Naive thymus-derived CD4-positive, alpha-beta T cell (primary cell): Measurements from ENCODE around the gene ZNF3. TPM values are rescaled to one million over a fixed set of nuclear protein-coding genes. Genes with fewer than 3 reads are reported as not detected.

Experiments
- ATAC-seq: fragments of 150-1000 bp; cut with Tn5 transposase; 2 replicates; pipeline ENCODE4 v1.10.0; 2021; ENCODE audit warnings: mild to moderate bottlenecking, moderate library complexity
- CTCF ChIA-PET: fragments of 350-600 bp; sonication (Branson Sonifier 250); formaldehyde crosslinking; loops from one replicate; lab custom pipeline; 2021; ENCODE audit warnings: antibody characterized with exemption; lab: Charles Lee
- POLR2A ChIA-PET: fragments of 350-600 bp; sonication (Branson Sonifier 250); formaldehyde crosslinking; loops from one replicate; lab custom pipeline; 2021; ENCODE audit warnings: antibody characterized with exemption, inconsistent platforms; lab: Charles Lee
- DNase-seq, 9 donors: peaks; one replicate each; pipeline versions ENCODE4 v3.0.0 to v3.0.0-alpha.2; 2020 to 2022; ENCODE audit warnings: mixed read lengths in 1 of 9
- H3K27ac ChIP-seq: one replicate; pipeline ENCODE4 v1.7.0; 2013; ENCODE audit warnings: mild to moderate bottlenecking, low read depth, low read length, moderate library complexity
- H3K27me3 ChIP-seq, 2 donors: one replicate each; pipeline ENCODE4 v1.7.0; 2013; ENCODE audit warnings: low read length in 2 of 2, mild to moderate bottlenecking in 2 of 2, moderate library complexity in 2 of 2; ENCODE audit not compliant: control insufficient read depth in 2 of 2, insufficient read depth in 2 of 2
- H3K36me3 ChIP-seq, 3 experiments: 1 replicate in 2 of 3; 2 replicates in 1 of 3; pipeline ENCODE4 v1.7.0; 2013; ENCODE audit warnings: low read length in 3 of 3, mild to moderate bottlenecking in 3 of 3, moderate library complexity in 1 of 3; ENCODE audit not compliant: insufficient read depth in 3 of 3, control insufficient read depth in 2 of 3
- H3K4me1 ChIP-seq, 2 donors: one replicate each; pipeline ENCODE4 v1.7.0; 2013; ENCODE audit warnings: low read length in 2 of 2, mild to moderate bottlenecking in 2 of 2, moderate library complexity in 1 of 2; ENCODE audit not compliant: control insufficient read depth in 2 of 2, insufficient read depth in 2 of 2
- H3K4me3 ChIP-seq: 2 replicates; pipeline ENCODE4 v1.7.0; 2013; ENCODE audit warnings: mild to moderate bottlenecking, low read length
- H3K9me3 ChIP-seq, 3 experiments: 1 replicate in 2 of 3; 2 replicates in 1 of 3; pipeline ENCODE4 v1.7.0; 2013; ENCODE audit warnings: low read length in 3 of 3; ENCODE audit not compliant: control insufficient read depth in 2 of 3
- H3K27ac Mint-ChIP-seq, 9 donors: one replicate each; pipeline ENCODE4 v1.8.0; 2020 to 2022; ENCODE audit warnings: mixed read lengths in 9 of 9, mild to moderate bottlenecking in 8 of 9, moderate library complexity in 5 of 9, inconsistent platforms in 2 of 9
- H3K27me3 Mint-ChIP-seq, 5 donors: one replicate each; pipeline ENCODE4 v1.8.0; 2021 to 2022; ENCODE audit warnings: mixed read lengths in 5 of 5, mild to moderate bottlenecking in 1 of 5
- H3K36me3 Mint-ChIP-seq, 5 donors: one replicate each; pipeline ENCODE4 v1.8.0; 2020 to 2022; ENCODE audit warnings: mixed read lengths in 5 of 5, mild to moderate bottlenecking in 3 of 5, inconsistent platforms in 1 of 5
- H3K4me1 Mint-ChIP-seq, 7 donors: one replicate each; pipeline ENCODE4 v1.8.0; 2020 to 2022; ENCODE audit warnings: mixed read lengths in 7 of 7, mild to moderate bottlenecking in 3 of 7, inconsistent platforms in 1 of 7
- H3K4me3 Mint-ChIP-seq, 10 donors: one replicate each; pipeline ENCODE4 v1.8.0; 2020 to 2022; ENCODE audit warnings: mild to moderate bottlenecking in 10 of 10, mixed read lengths in 10 of 10, moderate library complexity in 6 of 10, inconsistent platforms in 2 of 10
- H3K9me3 Mint-ChIP-seq, 11 donors: one replicate each; pipeline ENCODE4 v1.8.0; 2020 to 2022; ENCODE audit warnings: mixed read lengths in 11 of 11, mild to moderate bottlenecking in 4 of 11, inconsistent platforms in 1 of 11, moderate library complexity in 1 of 11
- intact Hi-C, 2 donors: fragments of 100-400 bp; cut with micrococcal nuclease; formaldehyde crosslinking; loops; one replicate each; pipeline ENCODE4 v1.15.1; 2023
- polyA plus RNA-seq, 2 donors: library from polyadenylated mRNA; unstranded; fragments of 300-500 nt; fragmentation: Illumina TruSeq; gene quantifications; one replicate each; pipeline ENCODE4 v1.2.3, GENCODE V29; 2021
- total RNA-seq, 6 experiments: library from RNA in 5 of 6; stranded (reverse) in 5 of 6; gene quantifications; 1 replicate in 5 of 6; 2 replicates in 1 of 6; pipeline ENCODE4 v1.2.3 and lab custom pipeline; 2021 to 2026

ZNF3 gene
- total and polyA plus RNA-seq, 7 experiments from 2014 or later: 20.3 to 48.0 (median 35.0) TPM

DNA sequence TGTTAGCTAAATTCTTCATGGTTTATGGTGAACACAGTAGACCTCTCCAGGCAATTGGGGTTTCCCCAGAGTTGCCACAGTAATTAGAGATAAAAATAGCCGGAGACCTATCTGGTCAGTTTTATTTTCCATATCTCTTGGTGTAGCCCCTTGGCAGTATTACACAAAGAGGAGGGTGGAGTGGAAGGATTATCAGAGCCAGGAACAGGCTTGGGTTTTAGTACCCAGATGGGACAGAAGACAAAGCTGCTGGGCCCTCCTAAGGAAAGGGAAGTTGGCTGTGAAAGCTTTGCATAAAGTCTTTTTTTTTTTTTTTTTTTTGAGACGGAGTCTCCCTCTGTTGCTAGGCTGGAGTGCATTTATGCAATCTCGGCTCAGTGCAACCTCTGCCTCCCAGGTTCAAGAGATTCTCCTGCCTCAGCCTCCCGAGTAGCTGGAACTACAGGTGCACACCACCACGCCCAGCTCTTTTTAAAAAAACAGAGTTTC is 22.2 kb downstream of the ZNF3 start:
- intact Hi-C loops: no loop called here
- Mint-ChIP-seq H3K4me1 (peaks cover 0 to 5% (median 0%) of the 10 kb centered on the region in 7 donors), H3K9me3 (no peaks in the 10 kb centered on the region), H3K36me3 (peaks cover 0 to 26% (median 12%) of the 10 kb centered on the region in 5 donors), H3K4me3 (no peak overlapping the region), H3K27ac (peak overlapping the region in 1 of 9 donors; percentile 74), H3K27me3 (no peaks in the 10 kb centered on the region)
- H3K27ac ChIP-seq: no peak overlapping the region
- H3K4me3 ChIP-seq: no peak overlapping the region
- H3K36me3 ChIP-seq: peaks cover 0 to 43% (median 5%) of the 10 kb centered on the region in 3 experiments
- no peak for DNase-seq
- ATAC-seq: no peak
- ChIA-PET POLR2A (interaction anchor here (1.2 to 1.8 kb wide), 2 partner anchors 11 to 140 kb away, joined by 4 to 6 read pairs; no protein-coding TSS in a partner anchor), CTCF (interaction anchor here (1.0 kb wide), 1 partner anchor 12 kb away, joined by 3 read pairs; no protein-coding TSS in a partner anchor)
- no peaks in the 10 kb centered on the region for H3K9me3 ChIP-seq
- no peaks in the 10 kb centered on the region for H3K27me3 ChIP-seq
- H3K4me1 ChIP-seq: no peaks in the 10 kb centered on the region

DNA sequence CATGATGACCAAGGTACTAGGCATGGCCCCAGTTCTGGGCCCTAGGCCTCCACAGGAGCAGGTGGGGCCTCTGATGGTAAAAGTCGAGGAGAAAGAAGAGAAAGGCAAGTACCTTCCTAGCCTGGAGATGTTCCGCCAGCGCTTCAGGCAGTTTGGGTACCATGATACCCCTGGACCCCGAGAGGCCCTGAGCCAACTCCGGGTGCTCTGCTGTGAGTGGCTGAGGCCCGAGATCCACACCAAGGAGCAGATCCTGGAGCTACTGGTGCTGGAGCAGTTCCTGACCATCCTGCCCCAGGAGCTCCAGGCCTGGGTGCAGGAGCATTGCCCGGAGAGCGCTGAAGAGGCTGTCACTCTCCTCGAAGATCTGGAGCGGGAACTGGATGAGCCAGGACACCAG is 24.5 kb downstream of the ZNF3 start:
- peaks cover 0 to 19% (median 4%) of the 10 kb centered on the region in 5 donors for H3K36me3 Mint-ChIP-seq
- no peaks in the 10 kb centered on the region for H3K27me3 ChIP-seq
- intact Hi-C loops: no loop called here
- ChIA-PET CTCF (no interaction called here), POLR2A (interaction anchor here (1.8 kb wide), 1 partner anchor 44 kb away, joined by 7 read pairs; the partner anchor contains the start of genes AP4M1 and MCM7)
- H3K36me3 ChIP-seq: peaks cover 0 to 34% (median 5%) of the 10 kb centered on the region in 3 experiments
- no peak overlapping the region for H3K4me3 Mint-ChIP-seq
- no peak for ATAC-seq
- H3K4me1 ChIP-seq: no peaks in the 10 kb centered on the region
- H3K9me3 Mint-ChIP-seq: no peaks in the 10 kb centered on the region
- DNase-seq: no peak
- no peak overlapping the region for H3K27ac ChIP-seq
- no peaks in the 10 kb centered on the region for H3K9me3 ChIP-seq
- H3K4me1 Mint-ChIP-seq: peaks cover 0 to 5% (median 2%) of the 10 kb centered on the region in 7 donors
- H3K27me3 Mint-ChIP-seq: no peaks in the 10 kb centered on the region
- H3K4me3 ChIP-seq: no peak overlapping the region
- H3K27ac Mint-ChIP-seq: peak overlapping the region in 1 of 9 donors; percentile 45

DNA sequence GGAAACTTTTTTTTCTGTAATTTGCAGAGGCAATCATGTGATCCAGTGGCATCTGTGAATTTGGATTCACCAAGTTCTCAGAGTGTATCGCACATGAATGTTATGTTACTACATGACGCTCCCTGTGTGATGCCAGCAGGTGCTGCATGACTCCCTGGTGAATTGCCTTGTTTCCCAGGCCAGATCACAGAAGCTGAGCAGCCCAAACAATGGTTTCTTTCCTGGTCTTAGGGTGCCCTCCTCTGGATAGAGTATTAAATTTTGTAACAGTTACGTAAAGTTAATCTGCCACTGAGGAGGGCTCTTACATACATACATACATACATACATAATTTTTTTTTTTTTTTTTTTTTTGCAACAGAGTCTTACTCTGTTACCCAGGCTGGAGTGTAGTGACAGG is 28.3 kb downstream of the ZNF3 start:
- CTCF ChIA-PET: interaction anchor here (0.6 to 1.8 kb wide), 7 partner anchors 11 to 1217 kb away, joined by 3 to 4 read pairs (median 3); no protein-coding TSS in a partner anchor
- Mint-ChIP-seq H3K4me1 (peaks cover 4 to 27% (median 25%) of the 10 kb centered on the region in 7 donors), H3K27ac (no peak overlapping the region), H3K36me3 (peaks cover 0 to 9% (median 2%) of the 10 kb centered on the region in 5 donors), H3K27me3 (no peaks in the 10 kb centered on the region), H3K9me3 (no peaks in the 10 kb centered on the region), H3K4me3 (no peak overlapping the region)
- Histone ChIP-seq H3K36me3 (peaks cover 0 to 22% (median 2%) of the 10 kb centered on the region in 3 experiments), H3K4me1 (peaks cover 0 to 6% of the 10 kb centered on the region in 2 donors), H3K9me3 (no peaks in the 10 kb centered on the region), H3K27me3 (no peaks in the 10 kb centered on the region), H3K27ac (no peak overlapping the region), H3K4me3 (no peak overlapping the region)
- POLR2A ChIA-PET: no interaction called here
- peak; percentile 44 for ATAC-seq
- intact Hi-C loops: loop anchor here (1.0 to 5.0 kb wide), 3 partner anchors 59 to 140 kb away; partner anchors contain the start of gene TRIM4 (in 1 of the 2)
- DNase-seq: peak in 7 of 9 donors; percentile 16 to 57 (median 41)

DNA sequence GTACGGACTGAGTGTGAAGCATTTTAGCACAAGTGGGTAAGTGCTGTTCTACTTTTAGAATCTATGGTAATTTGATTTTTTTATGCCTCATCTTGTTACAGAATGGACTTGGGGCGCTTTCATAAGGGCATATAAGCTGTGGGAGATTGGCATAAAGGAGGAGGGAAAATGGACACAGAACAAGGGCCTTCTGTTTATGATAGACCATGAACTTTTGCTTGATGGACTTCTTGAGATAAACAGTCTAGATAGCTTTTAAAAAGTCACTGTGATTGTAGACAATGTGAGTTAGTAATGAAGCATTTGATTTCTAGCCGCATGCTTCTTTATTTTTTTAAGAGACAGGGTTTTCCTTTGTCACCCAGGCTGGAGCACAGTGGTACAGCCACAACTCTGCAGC is 29.9 kb downstream of the ZNF3 start:
- H3K9me3 Mint-ChIP-seq: no peaks in the 10 kb centered on the region
- Histone ChIP-seq H3K36me3 (peaks cover 0 to 7% (median 0%) of the 10 kb centered on the region in 3 experiments), H3K4me1 (peaks cover 0 to 6% of the 10 kb centered on the region in 2 donors), H3K27me3 (no peaks in the 10 kb centered on the region), H3K27ac (no peak overlapping the region), H3K9me3 (no peaks in the 10 kb centered on the region), H3K4me3 (no peak overlapping the region)
- peaks cover 4 to 27% (median 25%) of the 10 kb centered on the region in 7 donors for H3K4me1 Mint-ChIP-seq
- intact Hi-C loops: loop anchor here in 1 of 2 donors (5.0 kb wide), 1 partner anchor 134 kb away; the partner anchor contains the start of gene TRIM4
- ChIA-PET CTCF (interaction anchor here (0.5 to 1.8 kb wide), 4 partner anchors 12 to 138 kb away, joined by 3 to 4 read pairs (median 4); no protein-coding TSS in a partner anchor), POLR2A (interaction anchor here (0.6 to 1.1 kb wide), 3 partner anchors 75 to 609 kb away, joined by 3 read pairs; no protein-coding TSS in a partner anchor)
- peaks cover 0 to under 1% (median 0%) of the 10 kb centered on the region in 5 donors for H3K27me3 Mint-ChIP-seq
- DNase-seq (no peak), ATAC-seq (no peak)
- no peaks in the 10 kb centered on the region for H3K36me3 Mint-ChIP-seq
- peak overlapping the region; percentile 10 to 68 (median 48) for H3K4me3 Mint-ChIP-seq
- H3K27ac Mint-ChIP-seq: peak overlapping the region in 7 of 9 donors; percentile 19 to 88 (median 57)

DNA sequence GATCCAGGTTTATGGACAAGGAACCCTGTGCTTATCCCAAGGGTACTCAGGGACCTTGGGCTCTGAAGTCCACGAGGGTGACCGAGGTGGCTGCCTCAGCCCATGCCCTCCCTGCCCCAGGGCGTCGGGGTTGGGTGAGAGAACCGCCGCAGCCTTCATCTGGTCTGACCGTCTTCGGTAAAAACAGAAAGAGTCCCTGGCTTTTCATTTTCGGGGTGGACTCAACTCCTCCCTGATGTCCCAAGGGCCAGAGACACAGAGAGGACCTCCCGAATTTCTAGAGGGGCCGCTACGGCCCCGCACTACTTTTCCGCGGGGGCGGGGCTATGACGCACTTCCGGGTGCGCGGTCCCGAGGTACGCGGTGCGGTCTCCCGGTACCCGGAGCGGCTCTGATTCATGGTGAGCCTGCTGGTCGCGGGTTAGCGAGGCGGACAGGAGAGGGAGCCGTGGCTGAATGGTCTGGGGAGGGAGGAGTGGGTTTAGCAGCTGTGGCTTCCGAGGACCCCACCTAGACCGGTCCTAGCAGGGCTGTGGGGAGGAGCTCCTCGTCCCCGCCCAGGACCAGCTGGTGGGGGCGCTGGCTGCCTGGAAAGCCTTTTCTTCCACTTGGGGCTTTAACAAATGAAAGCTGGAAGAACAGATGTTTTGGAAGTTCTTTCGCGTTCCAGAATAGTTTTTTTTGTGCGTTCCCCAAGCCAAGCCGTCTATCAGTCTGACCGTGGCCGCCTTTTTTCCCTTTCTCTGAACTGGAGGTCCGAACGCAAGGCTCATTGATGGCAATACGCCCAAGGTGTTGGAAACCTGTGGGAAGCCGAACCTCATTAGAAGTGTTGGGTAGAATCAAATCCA is 31.9 kb downstream of the ZNF3 start, which contains the start of gene ZSCAN21:
ZSCAN21 (plus strand) TSS at position 334 of the 851 bp plus-strand sequence. CDS start 7,233 bp downstream, outside the sequence.
- H3K4me1 ChIP-seq: peaks cover 0 to 6% of the 10 kb centered on the region in 2 donors
- no peaks in the 10 kb centered on the region for H3K9me3 ChIP-seq
- DNase-seq (peak; percentile 70 to 89 (median 78)), ATAC-seq (peak; percentile 94)
- H3K4me3 ChIP-seq: peak within 1 kb of the TSS; percentile 92
- ChIA-PET CTCF (interaction anchor here (0.7 to 1.6 kb wide), 6 partner anchors 19 to 489 kb away, joined by 3 to 4 read pairs (median 4); partner anchors contain the start of genes AGFG2 and ZKSCAN1), POLR2A (interaction anchor here (0.6 to 2.7 kb wide), 14 partner anchors 9 to 387 kb away, joined by 3 to 11 read pairs (median 5); partner anchors contain the start of genes MCM7, MEPCE, TRIM4 and ZCWPW1)
- Mint-ChIP-seq H3K9me3 (no peaks in the 10 kb centered on the region), H3K4me3 (peak within 1 kb of the TSS; percentile 86 to 95 (median 92)), H3K27ac (peak within 1 kb of the TSS; percentile 81 to 98 (median 97)), H3K4me1 (peaks cover 4 to 29% (median 25%) of the 10 kb centered on the region in 7 donors), H3K27me3 (peaks cover 0 to 3% (median 0%) of the 10 kb centered on the region in 5 donors), H3K36me3 (no peaks in the 10 kb centered on the region)
- H3K27me3 ChIP-seq: no peaks in the 10 kb centered on the region
- peaks cover 0 to 7% (median 0%) of the 10 kb centered on the region in 3 experiments for H3K36me3 ChIP-seq
- intact Hi-C loops: loop anchor here (1.0 to 5.0 kb wide), 9 partner anchors 31 to 380 kb away; partner anchors contain the start of genes TRIM4 (in 2 of the 2), ZKSCAN1 (in 2 of the 2), ZNF3 (in 2 of the 2) and AP4M1 (in 1 of the 2)
- H3K27ac ChIP-seq: peak within 1 kb of the TSS; percentile 95
